HPDE6-E6E7 (cell line): ENCODE results near the gene IRS1.
A peak's percentile ranks its signal among the peaks of the same experiment; 100 is the strongest.
"Not testable (repeated sequence)": the region's sequence is repeated elsewhere in the genome, so short reads cannot be mapped to it uniquely, and the experiment has no call there.

Experiments
- DNase-seq: peaks from one replicate; pipeline ENCODE4 v3.0.0; 2011; ENCODE audit warnings: missing footprints; ENCODE audit errors: extremely low spot score

The IRS1 gene, protein sequence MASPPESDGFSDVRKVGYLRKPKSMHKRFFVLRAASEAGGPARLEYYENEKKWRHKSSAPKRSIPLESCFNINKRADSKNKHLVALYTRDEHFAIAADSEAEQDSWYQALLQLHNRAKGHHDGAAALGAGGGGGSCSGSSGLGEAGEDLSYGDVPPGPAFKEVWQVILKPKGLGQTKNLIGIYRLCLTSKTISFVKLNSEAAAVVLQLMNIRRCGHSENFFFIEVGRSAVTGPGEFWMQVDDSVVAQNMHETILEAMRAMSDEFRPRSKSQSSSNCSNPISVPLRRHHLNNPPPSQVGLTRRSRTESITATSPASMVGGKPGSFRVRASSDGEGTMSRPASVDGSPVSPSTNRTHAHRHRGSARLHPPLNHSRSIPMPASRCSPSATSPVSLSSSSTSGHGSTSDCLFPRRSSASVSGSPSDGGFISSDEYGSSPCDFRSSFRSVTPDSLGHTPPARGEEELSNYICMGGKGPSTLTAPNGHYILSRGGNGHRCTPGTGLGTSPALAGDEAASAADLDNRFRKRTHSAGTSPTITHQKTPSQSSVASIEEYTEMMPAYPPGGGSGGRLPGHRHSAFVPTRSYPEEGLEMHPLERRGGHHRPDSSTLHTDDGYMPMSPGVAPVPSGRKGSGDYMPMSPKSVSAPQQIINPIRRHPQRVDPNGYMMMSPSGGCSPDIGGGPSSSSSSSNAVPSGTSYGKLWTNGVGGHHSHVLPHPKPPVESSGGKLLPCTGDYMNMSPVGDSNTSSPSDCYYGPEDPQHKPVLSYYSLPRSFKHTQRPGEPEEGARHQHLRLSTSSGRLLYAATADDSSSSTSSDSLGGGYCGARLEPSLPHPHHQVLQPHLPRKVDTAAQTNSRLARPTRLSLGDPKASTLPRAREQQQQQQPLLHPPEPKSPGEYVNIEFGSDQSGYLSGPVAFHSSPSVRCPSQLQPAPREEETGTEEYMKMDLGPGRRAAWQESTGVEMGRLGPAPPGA (N-terminal part only)

DNA sequence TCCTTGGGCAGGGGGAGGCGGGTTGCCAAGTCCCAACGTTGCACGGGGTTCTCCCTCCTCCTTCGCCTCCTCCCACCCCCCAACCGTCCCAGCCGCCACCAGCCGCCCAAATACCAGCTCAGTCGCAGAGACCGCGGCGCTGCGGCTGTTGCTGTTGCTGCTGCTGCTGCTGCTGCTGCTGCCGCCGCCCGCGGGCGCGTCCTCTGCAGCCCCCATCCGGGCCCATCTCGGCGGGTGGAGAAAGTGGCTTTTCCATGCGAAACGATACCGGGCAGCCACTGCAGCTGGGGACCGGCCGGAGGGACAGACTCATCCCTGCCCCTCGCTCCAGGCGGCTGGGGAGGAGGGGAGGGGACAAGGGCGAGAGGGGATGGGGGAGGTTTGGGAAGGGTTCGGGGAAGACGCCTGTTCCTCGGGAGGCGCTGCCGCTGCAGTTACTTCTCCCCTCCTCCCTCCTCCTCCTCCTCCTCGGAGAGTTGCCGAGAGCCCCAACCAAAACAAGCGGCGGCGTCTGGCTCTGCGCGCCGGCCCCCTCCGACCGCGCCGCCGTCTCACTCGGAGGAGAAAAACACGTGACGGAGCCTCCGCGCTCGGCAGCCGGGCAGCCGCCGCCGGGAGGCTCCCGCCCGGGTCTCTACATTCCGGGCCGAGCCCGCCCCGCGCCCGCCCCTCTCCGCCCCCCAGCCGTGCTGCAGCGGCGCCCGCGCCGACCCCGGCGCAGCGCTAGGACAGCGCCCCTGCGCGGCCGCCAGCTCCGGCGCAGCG, at the start of gene IRS1:
TSS of gene IRS1 (minus strand) at position 610 of the 765 bp plus-strand sequence. CDS start 1,082 bp downstream, outside the sequence.
- no peak for DNase-seq

DNA sequence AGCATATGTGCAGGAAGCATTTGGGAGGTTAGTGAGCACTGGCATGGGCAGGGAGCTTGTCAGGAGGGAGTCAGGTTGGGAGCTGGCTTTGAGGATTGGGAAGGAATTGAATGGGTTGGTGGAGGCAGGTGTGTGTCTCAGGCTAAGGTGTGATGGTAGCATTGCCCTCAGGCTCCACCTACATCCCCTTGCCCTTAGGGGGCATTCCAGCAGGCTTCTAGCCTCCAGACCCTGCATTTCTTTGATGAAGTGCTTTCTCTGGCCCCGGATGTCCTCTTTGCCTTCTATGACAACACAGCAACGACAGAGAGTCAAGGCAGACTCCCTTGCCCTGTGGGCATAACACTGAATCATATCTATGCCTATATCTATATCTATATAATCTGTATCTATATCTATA, 49.7 kb upstream of the IRS1 start:
- DNase-seq: no peak

DNA sequence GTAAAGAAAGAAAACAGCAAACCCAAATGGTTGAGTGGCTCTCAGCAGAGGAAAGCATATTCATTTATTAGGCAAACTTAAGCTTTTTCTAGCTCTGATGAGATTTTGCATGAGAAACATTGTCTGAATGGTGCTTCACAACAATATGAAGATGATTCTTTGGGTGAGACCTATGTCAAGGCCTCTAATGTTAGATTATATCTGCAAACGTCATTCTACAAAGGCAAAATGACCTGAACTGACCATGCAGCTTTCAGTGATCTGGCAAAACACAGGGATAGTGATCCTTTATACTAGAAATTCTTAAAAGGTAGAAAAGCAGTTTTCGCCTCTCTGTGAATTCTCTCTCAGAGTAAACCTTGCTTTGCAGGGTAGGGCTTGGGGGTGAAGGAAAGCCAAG, 47.9 kb upstream of the IRS1 start:
- no peak for DNase-seq

DNA sequence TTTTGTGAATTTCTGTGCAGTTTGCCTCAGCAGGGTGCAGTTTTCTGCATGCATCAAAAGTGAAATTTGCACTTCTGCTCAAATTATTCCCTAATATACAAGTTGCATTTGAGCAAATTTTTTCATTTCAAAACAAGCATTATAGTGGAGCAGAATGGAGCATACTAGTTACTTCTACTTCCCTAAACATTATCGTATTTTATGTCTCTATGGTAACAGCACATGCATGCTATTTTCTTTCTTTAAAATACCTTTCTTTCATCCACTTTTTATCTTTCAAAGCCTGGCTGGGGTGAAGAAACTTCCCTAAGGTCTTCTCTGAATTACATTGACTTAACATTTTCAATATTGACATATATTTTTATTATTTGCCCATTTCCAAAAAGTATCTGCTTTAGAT, 47.5 kb upstream of the IRS1 start:
- no peak for DNase-seq

DNA sequence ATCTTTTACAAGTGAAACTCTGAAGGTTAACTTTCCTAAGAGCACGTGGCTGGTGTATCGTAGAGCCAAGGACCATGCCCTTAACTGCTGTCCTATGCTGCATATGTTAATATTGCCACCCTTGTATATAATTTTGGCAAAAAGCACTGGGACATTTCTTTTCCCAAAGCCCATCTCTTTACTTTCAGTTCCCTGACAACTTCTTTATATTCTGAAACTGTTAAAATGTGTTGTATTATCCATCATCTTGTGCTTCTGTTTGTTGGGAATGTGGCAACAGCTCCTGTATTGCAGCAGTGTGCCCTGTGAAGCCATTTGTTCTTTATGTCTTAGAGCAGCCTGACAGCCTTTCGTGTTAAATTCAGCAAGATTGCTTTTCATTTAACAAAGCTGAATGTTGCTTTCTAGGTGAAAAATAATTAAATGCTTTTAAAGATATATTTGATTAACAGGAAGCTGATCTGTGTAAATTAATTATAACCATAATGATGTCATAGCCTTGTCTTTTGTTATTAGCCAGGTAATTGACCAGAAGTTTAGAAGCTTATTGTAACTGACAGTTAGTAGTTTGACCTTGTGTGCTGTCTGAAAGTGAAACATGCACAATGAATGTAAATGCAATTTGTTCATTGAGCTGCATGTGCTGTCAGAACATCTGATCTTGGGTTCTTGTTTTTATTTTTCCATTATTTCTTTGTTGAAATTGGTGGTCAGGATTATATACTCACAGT, 45.9 kb upstream of the IRS1 start:
- no peak for DNase-seq

DNA sequence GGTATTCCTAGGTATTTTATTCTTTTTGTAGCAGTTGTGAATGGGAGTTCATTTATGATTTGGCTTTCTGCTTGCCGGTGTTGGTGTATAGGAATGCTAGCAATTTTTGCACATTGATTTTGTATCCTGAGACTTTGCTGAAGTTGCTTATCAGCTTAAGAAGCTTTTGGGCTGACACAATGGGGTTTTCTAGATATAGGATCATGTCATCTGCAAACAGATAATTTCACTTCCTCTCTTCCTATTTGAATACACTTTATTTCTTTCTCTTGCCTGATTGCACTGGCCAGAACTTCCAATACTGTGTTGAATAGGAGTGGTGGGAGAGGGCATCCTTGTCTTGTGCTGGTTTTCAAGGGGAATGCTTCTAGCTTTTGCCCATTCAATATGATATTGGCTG, 43.4 kb upstream of the IRS1 start:
- DNase-seq: not testable (repeated sequence)

DNA sequence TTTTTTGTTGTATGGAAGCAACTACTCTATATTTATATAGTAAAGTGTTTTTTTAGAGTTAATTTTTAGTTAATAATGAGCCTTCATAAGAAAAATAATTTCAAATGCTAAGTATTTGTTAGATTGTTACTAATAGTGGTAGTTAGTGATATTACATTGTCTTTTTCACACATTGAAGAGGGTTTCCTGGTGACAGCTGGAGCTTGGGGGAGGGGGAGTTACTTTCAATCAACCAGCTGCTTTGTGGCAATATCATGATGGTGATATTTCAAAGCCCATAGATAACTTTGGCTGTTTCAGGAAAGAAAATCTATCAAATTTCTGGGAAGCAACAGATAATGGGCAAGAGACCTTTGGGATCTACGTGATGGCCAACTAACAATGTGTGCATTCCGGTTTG, 40.3 kb upstream of the IRS1 start:
- no peak for DNase-seq

DNA sequence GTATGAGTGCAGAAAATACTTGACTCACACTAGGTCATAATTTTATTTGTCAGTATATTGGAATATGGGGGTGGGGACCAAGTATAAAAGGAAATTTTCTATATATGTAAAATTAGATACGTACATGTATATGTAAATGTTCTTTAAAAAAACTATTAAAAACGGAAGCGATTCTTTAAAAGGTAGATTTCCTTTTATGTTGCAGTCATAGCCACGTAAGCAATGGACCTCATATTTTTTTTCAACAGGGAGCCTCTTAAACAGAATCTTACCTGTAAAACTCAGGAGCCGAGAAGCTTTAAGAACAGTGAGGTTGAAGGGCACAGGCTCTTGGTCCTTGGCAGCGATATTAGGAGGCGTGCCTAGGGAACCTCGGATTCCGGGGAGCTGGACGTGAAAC, 39.5 kb upstream of the IRS1 start:
- no peak for DNase-seq

DNA sequence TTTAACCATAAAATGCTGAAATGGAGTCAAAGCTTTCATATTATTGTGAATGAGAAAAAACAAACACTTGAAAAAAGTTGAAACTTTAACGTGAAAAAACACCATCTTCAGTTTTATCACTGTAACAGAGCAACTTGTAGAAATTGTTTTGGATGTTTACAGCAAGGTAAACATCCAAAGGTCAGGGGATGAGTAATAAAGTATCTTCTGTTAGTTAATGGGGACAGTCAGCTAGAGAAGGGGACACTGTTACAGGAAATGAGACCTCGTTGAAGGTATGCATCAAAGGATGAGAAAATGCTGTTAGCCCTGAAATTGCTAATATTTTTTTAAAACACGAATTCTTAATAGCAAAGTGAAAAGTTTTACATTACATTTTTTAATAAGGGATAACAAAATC, 39.1 kb upstream of the IRS1 start:
- DNase-seq: no peak

DNA sequence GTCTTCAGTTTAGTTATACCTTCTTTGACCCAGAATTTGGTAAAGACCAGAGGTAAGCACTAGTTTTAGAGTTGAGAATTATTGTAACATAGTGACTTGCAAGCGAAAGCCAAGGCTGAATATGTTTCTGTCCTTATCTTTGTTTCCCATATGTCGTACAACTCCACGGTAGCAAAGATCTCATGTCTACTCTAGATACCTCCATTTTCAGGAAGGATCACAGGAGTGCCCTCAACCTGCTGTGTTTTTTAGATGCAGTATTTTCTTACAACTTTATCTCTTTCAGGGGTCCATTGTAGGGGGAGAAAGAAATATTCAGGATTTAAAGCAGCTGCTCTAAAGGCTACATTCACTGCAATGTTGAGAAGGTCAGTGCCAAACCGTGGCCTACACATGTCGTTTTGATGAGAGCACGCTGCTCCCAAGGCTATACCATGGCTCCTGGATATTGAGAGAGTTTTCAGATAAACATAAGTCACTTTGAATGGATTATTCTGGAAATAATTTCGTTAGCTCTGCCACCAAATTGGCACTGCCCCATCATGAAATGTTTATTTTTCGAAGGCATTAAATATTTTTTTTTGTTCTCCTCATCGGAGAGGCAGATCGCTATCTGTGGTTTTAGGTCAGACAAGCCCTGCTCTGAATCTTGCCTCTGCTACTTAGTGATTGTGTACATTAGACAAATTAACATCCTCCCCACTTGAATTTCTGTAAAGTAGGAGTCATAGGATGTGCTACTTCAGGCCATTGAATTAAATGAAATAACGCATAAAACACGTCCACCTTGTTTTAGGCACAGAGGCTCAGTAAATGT, 38.4 kb upstream of the IRS1 start:
- no peak for DNase-seq

DNA sequence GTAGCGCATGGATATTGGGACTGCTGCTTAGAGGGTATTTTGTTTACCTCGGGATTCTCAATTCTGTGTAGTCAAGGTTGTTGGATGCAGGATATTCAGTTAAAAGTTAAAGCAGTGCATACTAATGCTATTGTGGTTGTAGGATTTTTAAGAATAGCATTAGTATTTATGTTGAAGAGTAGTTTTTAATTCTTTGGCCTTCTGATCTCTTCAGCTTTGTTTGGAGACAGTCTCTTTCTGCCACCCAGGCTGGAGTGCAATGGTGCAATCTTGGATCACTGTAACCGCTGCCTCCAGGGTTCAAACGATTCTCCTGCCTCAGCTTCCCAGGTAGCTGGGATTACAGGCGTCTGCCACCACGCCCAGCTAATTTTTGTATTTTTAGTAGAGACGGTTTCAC, 37.7 kb upstream of the IRS1 start:
- DNase-seq: no peak

DNA sequence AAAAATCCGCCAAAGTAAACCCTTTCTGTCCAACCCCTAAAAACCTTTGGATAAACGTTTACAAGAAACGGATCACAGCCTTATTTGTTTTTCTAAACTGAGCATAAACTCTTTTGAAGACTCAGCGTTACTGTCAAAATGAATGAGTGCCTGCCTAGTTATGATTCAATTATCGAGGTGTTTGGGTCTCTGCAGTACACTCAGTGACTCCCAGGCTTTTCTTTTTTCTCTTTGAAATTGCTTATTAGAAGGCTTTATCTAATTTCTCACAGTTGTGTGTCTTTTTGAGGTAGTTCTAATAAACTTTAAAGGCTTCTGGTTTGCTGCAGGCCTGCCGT, 36.9 kb upstream of the IRS1 start:
- peak; percentile 10 for DNase-seq

DNA sequence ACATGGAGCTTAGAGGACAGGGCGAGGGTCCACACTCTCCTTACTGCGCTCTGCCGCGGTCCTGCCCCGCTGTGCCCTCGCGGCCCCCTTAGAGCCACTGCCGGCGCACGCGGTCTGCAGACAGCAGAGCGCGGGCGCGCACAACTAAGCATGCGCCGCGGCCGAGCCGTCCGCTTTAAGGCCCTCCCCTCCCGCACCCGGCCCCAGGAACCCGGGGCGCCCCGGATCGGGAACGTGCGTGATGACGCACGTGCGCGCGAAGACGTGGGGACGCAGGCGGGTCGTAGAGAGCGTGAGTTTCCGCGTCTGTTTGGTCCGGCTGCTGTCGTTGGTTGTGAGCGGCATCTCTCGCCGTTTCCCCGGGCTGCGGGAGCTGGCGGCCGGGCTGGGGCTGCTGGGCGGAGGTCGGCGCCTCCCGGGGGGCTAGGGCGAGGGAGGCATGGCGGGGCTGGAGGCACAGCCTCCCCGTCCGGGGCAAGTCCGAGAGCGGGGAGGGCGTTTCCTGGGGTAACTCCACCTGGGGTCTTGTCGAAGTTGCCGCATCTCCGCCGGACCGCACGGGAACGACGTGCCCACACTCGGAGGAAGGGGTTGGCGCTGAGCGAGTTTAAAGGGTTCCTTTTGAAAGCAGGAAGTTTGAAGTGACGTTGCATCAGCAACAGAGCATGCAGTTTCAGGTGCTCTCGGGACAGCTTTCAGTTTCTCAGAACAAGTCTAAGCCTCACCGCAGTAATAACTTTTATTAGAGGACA, 36.4 kb upstream of the IRS1 start, which contains the start of gene RHBDD1:
TSS of gene RHBDD1 (plus strand) at position 259 of the 752 bp plus-strand sequence. CDS start 28,640 bp downstream, outside the sequence.
- peak; percentile 92 for DNase-seq

DNA sequence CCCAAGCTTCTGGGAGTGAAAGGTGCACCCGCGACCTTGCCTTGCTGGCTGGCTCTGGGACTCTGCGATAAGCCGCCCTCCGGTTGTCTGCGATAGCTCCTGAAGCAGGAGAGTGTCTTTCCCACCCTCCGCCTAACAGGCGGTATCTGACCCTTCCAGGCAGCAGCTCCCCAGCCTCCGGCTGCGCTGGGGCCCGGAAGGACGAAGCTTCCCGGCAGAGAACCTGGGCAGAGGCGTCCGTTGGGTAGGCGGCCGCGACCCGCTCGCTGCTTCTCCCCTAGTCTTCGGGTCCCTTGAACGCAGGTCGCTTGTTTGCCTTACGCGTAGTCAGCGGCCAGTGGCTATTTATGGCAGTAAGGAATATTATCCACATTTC, 35.8 kb upstream of the IRS1 start:
- DNase-seq: peak; percentile 44

DNA sequence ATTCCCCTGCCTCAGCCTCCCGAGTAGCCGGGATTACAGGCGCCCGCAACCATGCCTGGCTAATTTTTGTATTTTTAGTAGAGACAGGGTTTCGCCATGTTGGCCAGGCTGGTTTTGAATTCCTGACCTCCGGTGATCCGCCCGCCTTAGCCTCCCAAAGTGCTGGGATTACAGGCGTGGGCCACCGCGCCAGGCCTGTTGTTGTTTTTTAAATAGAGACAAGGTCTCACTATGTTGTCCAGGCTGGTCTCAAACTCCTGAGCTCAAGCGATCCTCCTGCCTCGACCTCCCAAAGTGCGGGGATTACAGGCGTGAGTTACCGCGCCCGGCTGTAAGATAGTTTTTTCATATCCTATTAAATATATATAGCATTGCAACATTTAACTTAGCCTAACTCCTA, 35.3 kb upstream of the IRS1 start:
- not testable (repeated sequence) for DNase-seq

DNA sequence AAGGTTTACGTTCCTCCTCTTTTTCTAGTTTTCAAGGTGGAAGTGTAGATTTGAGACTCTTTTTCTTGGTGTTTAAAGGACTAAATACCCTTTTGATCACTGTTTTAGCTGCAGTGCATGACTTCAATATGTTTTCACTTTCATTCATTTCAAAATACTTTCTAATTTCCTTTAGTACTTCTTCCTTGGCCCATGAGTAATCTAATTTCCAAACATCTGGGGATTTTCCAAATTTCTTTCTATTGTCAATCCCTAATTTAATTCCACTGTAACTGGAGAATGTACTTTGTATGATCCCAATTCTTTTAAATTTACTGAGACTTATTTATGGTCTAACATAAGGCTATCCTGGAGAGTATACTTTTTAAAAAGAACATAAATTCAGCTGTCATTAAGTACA, 32.4 kb upstream of the IRS1 start:
- no peak for DNase-seq

DNA sequence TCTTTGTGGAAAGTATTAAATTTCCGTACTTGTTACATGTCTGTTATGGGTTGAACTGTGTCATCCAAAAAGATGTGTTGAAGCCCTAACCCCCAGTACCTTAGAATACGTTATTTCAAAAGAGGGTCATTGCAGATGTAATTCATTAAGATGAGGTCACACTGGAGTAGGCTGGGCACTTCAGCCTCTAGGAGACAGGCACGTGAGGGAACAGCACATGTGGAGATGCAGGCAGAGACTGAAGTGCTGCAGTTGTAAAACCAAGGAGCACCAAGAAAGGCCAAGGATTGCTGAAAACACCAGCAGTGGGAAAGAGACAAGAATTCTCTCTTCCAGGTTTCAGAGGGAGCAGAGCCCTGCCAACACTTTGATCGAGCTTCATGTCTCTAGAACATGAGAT, 31.6 kb upstream of the IRS1 start:
- no peak for DNase-seq

DNA sequence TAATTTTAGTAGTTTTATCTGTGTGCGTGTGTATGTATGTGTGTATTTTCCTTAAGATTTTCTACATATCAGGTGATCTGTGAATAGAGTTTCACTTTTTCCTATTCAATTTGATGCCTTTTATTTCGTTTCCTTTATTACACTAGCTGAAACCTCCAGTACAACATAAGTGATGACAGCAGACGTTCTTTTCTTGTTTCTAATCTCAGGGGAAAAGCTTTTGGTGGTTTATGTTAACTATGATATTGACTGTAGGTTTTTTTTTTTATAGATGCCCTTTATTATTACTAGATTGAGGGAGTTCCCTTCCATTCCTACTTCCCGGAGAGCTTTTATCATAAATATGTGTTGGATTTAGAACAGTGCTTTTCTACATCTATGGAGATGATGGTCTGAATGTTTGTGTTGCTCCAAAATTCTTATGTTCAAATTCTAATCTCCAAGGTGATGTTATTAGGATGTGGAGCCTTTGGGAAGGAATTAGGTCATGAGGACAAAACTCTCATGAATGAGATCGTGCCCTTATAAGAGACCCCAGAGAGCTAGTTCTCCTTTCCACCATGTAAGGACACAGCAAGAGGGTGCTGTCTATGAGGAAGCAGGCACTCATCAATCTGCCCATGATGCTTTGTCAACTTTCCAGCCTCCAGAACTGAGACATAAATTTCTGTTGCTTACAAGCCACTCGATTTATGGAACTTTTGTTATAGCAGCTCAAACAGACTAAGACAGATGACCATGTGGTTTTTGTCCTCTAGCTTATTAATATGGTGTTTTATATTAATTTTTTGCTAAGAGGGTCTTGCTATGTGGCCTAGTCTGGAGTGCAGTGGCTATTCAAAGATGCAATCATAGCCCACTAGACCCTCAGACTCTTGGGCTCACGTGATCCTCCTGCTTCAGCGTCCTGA, 30.4 kb upstream of the IRS1 start:
- no peak for DNase-seq

DNA sequence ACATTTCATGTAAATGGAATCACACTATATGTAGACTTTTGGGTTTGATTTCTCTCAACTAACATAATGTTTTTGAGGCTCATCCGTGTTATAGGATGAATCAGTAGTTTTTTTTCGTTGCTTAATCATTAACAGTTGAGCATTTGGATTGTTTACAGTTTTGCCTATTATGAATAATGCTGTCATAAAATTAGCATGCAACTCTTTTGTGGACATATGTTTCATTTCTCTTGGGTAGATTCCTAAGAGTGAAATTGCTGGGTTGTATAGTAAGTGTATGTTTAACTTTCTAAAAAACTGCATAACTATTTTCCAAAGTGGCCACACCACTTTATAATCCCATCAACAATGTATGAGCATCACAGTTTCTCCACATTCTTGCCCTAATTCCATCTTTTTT, 28.6 kb upstream of the IRS1 start:
- no peak for DNase-seq
